HG03571 (cell line): ENCODE measurements around the gene INPP5K.
"Not testable (repeated sequence)": the region's sequence is repeated elsewhere in the genome, so short reads cannot be mapped to it uniquely, and the experiment has no call there.

Source experiments
- ATAC-seq: cut with Tn5 transposase; IDR thresholded peaks from one replicate; pipeline ENCODE4 v1.9.1; 2021; ENCODE audit not compliant: unreplicated experiment

Gene INPP5K

DNA sequence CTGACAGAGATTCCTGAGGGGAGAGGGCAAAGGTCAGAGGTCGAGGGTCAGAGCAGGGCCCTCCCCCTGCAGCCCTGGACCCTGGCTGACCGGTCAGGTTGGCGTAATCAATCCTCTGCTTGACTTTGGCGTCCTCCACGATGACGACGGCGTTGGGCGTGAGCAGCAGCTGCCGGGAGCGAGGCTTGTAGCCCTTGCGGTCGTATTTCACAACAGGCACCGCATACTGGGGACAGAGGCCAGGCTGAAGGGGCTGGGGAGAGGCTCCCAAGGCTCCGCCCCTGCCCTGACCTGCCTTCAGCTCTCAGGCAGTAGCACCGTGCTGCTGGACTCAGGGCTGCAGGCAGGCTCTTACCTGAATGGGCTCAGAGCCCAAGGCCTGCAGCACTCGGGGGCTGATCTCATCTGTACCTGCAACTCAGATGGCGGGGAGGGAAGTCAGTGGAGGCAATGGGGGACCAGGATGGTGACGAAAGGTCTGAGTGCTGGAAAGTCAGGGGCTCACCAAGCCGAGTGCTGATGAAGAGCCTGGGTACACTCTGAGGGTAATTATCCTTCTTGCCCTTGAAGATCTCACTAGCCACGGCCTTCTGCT lies 48.4 kb downstream of the INPP5K start:
- no peak for ATAC-seq

GRCh38 chr17:1467258-1467657 lies 49.2 kb downstream of the INPP5K start:
- no peak for ATAC-seq

- no peak for ATAC-seq
Measured at GRCh38 chr17:1464186-1464585, 52.2 kb downstream of the INPP5K start.

GRCh38 chr17:1462164-1463112 lies 54.0 kb downstream of the INPP5K start:
- no peak for ATAC-seq

DNA sequence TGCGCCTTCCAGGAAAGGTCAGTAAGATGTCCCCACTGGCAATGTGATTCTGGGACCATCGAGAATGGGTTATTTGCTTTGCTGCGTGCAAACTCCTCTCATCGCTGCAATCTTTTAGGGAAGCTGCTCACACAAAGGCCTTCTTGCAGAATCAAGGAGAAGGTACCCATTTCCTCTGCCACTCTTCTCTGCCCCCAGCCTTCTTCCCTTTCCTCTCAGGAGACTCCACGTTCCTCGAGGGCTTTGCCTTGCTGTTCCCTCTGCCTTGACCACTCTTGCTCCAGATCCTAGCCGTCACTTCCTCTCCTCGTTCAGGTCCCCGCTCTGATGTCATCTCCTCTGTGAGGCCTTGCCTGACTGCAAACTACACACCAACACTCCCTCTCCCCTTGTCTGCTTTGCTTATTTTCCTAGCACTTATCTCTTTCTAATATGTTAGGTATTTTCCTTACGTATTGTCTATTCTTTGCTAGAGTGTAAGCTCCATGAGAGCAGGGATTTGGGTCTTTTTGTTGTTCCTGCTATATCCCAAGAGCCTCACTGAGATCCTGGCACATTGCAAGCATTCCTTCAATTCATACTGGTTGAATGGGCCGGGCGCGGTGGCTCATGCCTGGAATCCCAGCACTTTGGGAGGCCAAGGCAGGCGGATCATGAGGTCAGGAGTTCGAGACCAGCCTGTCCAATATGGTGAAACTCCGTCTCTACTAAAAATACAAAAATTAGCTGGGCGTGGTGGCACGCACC lies 55.0 kb downstream of the INPP5K start:
- ATAC-seq: no peak

- ATAC-seq: no peak
Measured at GRCh38 chr17:1460233-1460632, 56.2 kb downstream of the INPP5K start.

GRCh38 chr17:1455797-1456599 lies 60.4 kb downstream of the INPP5K start, which contains the start of gene CRK:
CRK (minus strand) TSS chr17:1456232; CDS start chr17:1456117, 115 bp downstream.
- ATAC-seq: peak; percentile 81

GRCh38 chr17:1455291-1455796 lies 61.1 kb downstream of the INPP5K start:
- ATAC-seq: peak; percentile 32

GRCh38 chr17:1454541-1454940 lies 61.9 kb downstream of the INPP5K start:
- ATAC-seq: no peak

- ATAC-seq: not testable (repeated sequence)
Measured at GRCh38 chr17:1453694-1454093, 62.7 kb downstream of the INPP5K start.

GRCh38 chr17:1452836-1453235 lies 63.6 kb downstream of the INPP5K start:
- no peak for ATAC-seq

- ATAC-seq: not testable (repeated sequence)
Measured at GRCh38 chr17:1450261-1450660, 66.2 kb downstream of the INPP5K start.

DNA sequence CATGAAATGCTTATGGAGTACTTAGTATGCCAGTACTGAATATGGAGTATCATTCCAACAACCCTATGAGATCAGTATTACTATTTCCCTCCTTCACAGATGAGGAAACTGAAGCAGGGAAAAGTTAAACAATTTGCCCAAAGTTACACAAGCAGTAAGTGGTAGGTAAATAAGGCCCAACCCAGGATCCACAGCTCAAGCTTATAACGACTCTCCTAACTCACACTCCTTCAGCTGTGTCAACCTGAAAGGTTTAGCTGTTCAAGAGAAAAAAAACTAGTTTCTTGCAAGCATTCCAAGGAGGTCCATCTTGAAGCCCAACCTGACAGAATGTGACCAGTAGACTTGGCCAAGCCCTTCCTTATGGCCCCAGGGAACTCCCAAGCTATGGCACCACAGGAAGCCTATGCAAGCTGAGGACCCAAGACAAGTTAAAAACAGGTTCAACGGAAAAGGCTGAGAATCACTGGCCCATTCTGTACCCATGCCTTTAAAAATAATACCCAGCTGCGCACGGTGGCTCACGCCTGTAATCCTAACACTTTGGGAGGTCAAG lies 66.9 kb downstream of the INPP5K start:
- ATAC-seq: no peak

- no peak for ATAC-seq
Measured at GRCh38 chr17:1447052-1447451, 69.4 kb downstream of the INPP5K start.

- ATAC-seq: no peak
Measured at GRCh38 chr17:1446201-1446600, 70.2 kb downstream of the INPP5K start.

DNA sequence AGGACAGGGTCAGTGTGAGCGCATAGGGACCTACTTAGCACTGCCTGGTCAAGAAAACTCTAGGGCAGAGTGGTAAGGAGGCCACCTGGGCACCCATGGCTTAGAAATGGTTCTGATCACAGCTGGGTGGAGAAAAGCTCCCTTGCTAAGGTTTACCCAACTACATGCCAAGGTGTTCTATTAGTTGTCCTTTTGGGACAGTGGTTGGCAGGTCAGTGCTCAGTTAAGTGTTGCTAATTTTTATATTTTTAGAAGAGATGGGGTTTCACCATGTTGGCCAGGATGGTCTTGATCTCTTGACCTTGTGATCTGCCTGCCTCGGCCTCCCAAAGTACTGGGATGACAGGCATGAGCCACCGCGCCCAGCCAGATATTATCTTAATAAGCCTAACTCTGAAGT lies 70.7 kb downstream of the INPP5K start:
- ATAC-seq: not testable (repeated sequence)
